Measurements from ENCODE around the gene NCAPG2.

The NCAPG2 gene

DNA sequence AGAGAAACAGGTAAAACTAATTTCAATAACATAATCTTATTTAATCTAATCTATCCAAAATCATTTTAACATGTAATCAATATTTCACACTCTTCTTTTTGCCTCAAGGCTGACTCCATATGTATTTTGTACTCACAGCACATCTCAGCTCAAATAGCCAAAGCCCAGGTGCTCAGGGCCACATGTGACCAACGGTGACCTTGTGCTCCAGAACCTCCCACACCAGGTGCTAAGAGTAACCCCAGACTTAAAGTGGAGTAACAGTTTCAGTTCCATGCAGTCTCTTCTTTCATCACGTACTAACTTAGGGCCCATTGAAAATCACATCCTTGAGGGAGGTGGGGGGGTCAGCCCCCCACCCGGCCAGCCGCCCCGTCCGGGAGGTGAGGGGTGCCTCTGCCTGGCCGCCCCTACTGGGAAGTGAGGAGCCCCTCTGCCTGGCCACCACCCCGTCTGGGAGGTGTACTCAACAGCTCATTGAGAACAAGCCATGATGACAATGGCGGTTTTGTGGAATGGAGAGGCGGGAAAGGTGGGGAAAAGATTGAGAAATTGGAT is 47.3 kb downstream of the NCAPG2 start:
- TF ChIP-seq, protein P1, sequence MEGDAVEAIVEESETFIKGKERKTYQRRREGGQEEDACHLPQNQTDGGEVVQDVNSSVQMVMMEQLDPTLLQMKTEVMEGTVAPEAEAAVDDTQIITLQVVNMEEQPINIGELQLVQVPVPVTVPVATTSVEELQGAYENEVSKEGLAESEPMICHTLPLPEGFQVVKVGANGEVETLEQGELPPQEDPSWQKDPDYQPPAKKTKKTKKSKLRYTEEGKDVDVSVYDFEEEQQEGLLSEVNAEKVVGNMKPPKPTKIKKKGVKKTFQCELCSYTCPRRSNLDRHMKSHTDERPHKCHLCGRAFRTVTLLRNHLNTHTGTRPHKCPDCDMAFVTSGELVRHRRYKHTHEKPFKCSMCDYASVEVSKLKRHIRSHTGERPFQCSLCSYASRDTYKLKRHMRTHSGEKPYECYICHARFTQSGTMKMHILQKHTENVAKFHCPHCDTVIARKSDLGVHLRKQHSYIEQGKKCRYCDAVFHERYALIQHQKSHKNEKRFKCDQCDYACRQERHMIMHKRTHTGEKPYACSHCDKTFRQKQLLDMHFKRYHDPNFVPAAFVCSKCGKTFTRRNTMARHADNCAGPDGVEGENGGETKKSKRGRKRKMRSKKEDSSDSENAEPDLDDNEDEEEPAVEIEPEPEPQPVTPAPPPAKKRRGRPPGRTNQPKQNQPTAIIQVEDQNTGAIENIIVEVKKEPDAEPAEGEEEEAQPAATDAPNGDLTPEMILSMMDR (IDR thresholded peaks at IDR 0.05; ENCODE audit: low read depth, low read length, missing control alignments), result no peak
- no peaks in the 10 kb centered on the region for H3K27me3 ChIP-seq (replicated peaks)
- H3K36me3 ChIP-seq (replicated peaks), result no peaks in the 10 kb centered on the region
- no peak overlapping the region for H3K27ac ChIP-seq
- no peak for DNase-seq
- H3K4me3 ChIP-seq (ENCODE audit: low read depth, low read length), result no peak overlapping the region
- in situ Hi-C loops (cut with HindIII; ENCODE audit: low pct_ligation_motif_present, low sequenced_read_pairs), result no loop called here

DNA sequence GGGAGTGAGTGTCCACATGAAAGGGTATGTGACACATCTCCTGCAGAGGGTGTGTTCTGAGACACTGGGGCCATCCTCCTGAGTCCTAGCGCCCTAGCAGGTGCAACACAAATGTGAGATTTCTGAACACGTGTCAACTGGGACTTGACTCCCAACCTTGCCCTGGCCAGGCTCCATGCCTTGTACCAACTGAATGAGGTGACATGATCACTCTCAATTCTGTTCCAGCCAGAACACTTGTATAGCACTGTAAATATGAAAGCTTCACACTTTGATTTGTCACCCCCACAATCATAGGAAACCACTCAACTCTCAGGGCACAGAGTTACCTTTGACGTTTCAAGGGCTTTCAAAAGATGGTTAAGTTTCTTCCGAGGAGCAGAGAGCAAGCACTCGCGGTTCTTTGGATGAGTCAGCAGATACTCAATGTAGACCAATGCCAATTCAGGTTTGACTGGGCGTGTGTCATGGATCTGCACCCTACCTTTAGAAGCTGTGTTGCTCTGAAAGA is 48.6 kb downstream of the NCAPG2 start:
- Histone ChIP-seq H3K4me3 (ENCODE audit: low read depth, low read length) (no peak overlapping the region), H3K27ac (no peak overlapping the region), H3K27me3 (replicated peaks) (no peaks in the 10 kb centered on the region), H3K36me3 (replicated peaks) (no peaks in the 10 kb centered on the region)
- in situ Hi-C loops (cut with HindIII; ENCODE audit: low pct_ligation_motif_present, low sequenced_read_pairs), result no loop called here
- TF ChIP-seq, protein P1 (IDR thresholded peaks at IDR 0.05; ENCODE audit: low read depth, low read length, missing control alignments), result no peak
- DNase-seq, result no peak

DNA sequence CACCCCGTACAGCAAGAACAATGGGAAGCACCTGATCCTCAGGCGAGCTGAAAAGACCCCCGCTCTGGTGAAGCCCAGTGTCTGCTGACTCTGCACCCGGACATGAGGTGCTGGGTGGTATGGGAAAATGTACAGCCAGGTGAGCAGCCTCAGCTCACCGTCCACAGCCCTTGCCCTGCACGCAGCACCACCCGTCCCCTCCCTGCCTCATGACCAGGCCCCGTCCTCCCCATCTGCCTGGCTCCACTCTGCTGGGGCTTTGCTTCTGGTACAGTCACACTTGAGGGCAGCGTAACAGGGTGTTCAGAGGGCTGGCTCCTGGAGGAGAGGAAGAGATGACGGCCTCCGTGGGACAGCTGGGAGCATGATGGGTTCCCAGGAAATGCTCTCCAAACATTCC is 49.1 kb downstream of the NCAPG2 start:
- no peaks in the 10 kb centered on the region for H3K27me3 ChIP-seq (replicated peaks)
- DNase-seq, result no peak
- H3K36me3 ChIP-seq (replicated peaks), result no peaks in the 10 kb centered on the region
- H3K27ac ChIP-seq, result no peak overlapping the region
- TF ChIP-seq, protein P1 (IDR thresholded peaks at IDR 0.05; ENCODE audit: low read depth, low read length, missing control alignments), result no peak
- in situ Hi-C loops (cut with HindIII; ENCODE audit: low pct_ligation_motif_present, low sequenced_read_pairs), result no loop called here
- no peak overlapping the region for H3K4me3 ChIP-seq (ENCODE audit: low read depth, low read length)

DNA sequence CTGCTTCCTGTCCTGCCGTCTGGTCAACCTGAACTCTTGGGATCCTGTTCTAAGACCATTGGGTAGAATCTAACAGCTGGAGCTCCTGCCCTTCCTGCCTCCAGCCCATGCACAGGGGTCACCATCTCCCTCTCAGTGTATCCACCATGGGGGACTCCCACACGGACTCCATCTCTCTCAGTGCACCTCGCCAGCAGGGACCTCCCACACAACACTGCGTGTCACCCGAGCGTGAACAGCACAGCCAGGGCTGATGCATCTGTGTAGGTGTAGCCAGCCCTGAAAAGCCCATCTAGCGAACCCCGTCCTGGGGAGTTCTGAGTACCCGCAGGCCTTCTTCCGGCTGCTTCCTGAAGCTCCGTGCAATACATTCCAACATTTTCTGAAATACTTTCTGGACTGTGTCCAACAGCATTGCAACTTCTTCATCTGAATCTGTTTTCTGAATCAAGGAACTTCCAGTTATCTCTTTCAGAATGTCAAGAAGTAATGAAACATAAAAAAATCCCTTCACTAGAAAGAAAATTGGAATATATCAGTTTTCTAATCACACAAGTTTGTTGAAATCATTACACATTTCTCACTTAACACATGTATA is 52.5 kb downstream of the NCAPG2 start:
- TF ChIP-seq, protein P1 (IDR thresholded peaks at IDR 0.05; ENCODE audit: low read depth, low read length, missing control alignments), result no peak
- Histone ChIP-seq H3K36me3 (replicated peaks) (no peaks in the 10 kb centered on the region), H3K4me3 (ENCODE audit: low read depth, low read length) (no peak overlapping the region), H3K27me3 (replicated peaks) (no peaks in the 10 kb centered on the region), H3K27ac (no peak overlapping the region)
- in situ Hi-C loops (cut with HindIII; ENCODE audit: low pct_ligation_motif_present, low sequenced_read_pairs), result no loop called here
- DNase-seq, result peak; percentile 8

DNA sequence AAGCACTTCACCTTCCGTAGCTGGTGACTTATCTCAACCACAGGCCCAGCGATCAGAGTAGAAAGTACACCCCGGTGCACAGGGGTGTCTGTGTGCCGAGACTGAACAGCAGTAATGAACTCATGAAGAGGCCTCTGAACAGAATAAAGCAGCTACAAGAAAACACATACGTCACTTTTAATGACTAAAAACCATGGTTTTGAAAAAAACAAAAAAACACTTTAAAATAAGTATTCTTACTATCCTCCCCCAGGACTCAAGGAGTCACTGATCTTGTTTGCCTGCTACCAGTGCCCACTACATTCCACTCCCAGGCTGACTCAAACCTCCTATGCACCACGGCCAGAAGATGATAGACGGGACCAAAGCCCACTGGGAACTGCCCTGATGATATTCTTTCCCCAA is 53.8 kb downstream of the NCAPG2 start:
- H3K4me3 ChIP-seq (ENCODE audit: low read depth, low read length), result no peak overlapping the region
- H3K36me3 ChIP-seq (replicated peaks), result no peaks in the 10 kb centered on the region
- peak; percentile 79 for DNase-seq
- H3K27me3 ChIP-seq (replicated peaks), result no peaks in the 10 kb centered on the region
- in situ Hi-C loops (cut with HindIII; ENCODE audit: low pct_ligation_motif_present, low sequenced_read_pairs), result no loop called here
- TF ChIP-seq, protein P1 (IDR thresholded peaks at IDR 0.05; ENCODE audit: low read depth, low read length, missing control alignments), result no peak
- H3K27ac ChIP-seq, result peak overlapping the region; percentile 63
